Transverse colon (tissue), 4 donors: Measurements from ENCODE around the gene VTI1A. TPM values are rescaled to one million over a fixed set of nuclear protein-coding genes. Genes with fewer than 3 reads are reported as not detected.

Experiments
- DNase-seq: peaks from one replicate; pipeline ENCODE4 v3.0.0-alpha.2; 2019
- H3K27ac ChIP-seq, 4 donors: fragments of 200-600 bp; sonication (generic); 2 replicates each; pipeline ENCODE4 v1.5.1; 2016 to 2018; ENCODE audit warnings: inconsistent platforms in 4 of 4
- H3K27me3 ChIP-seq: fragments of 200-600 bp; sonication (generic); 2 replicates; pipeline ENCODE4 v1.5.1; 2017; ENCODE audit warnings: inconsistent platforms
- H3K36me3 ChIP-seq, 4 donors: fragments of 200-600 bp; sonication (generic); 2 replicates each; pipeline ENCODE4 v1.5.1; 2017 to 2019; ENCODE audit warnings: inconsistent platforms in 4 of 4
- H3K4me1 ChIP-seq, 4 donors: fragments of 200-600 bp; sonication (generic); 2 replicates each; pipeline ENCODE4 v1.5.1; 2017 to 2020; ENCODE audit warnings: inconsistent platforms in 4 of 4
- H3K4me3 ChIP-seq, 4 donors: fragments of 200-600 bp; sonication (generic); 1 replicate in 1 of 4; 2 replicates in 3 of 4; pipeline versions ENCODE4 v1.5.1 to v1.6.1; 2017 to 2019; ENCODE audit warnings: inconsistent platforms in 4 of 4
- H3K9me3 ChIP-seq, 2 donors: fragments of 200-600 bp; sonication (generic); 2 replicates each; pipeline ENCODE4 v1.5.1; 2017 to 2019; ENCODE audit warnings: inconsistent platforms in 2 of 2
- EP300 ChIP-seq: sonication (generic); formaldehyde crosslinking; IDR thresholded peaks from one replicate; pipeline ENCODE4 v1.6.1; 2017; ENCODE audit warnings: antibody characterized with exemption, low read depth
- POLR2A ChIP-seq: fragments of 450-650 bp; IDR thresholded peaks from one replicate; pipeline ENCODE4 v1.6.1; 2016; ENCODE audit warnings: antibody characterized with exemption, mild to moderate bottlenecking, moderate library complexity
- POLR2AphosphoS5 ChIP-seq, 3 donors: sonication (generic); formaldehyde crosslinking; IDR thresholded peaks; one replicate each; pipeline ENCODE4 v1.6.1; 2016; ENCODE audit warnings: antibody characterized with exemption in 3 of 3
- WGBS, 2 donors: methylation state at CpG; one replicate each; pipeline ENCODE4 v1.1.5; 2018; ENCODE audit warnings: low coverage in 1 of 2; 5-methylcytosine and 5-hydroxymethylcytosine counted together
- in situ Hi-C, 4 donors: fragments of 200-750 bp; cut with MboI; loops; one replicate each; pipeline versions ENCODE4 v1.15.0 to v1.15.1; 2017; ENCODE audit warnings: low sequenced_read_pairs in 3 of 4, low pct_ligation_motif_present in 1 of 4, low pct_unique_long_range_greater_than_20kb in 1 of 4
- intact Hi-C: fragments of 100-400 bp; cut with DNase I; formaldehyde crosslinking; loops from one replicate; pipeline ENCODE4 v1.15.1; 2023; ENCODE audit warnings: low total_unique reads
- total RNA-seq, 4 donors: library from RNA; depleted of rRNA; stranded (reverse); fragments of >200 nt; gene quantifications; one replicate each; pipeline ENCODE4 v1.1.0, GENCODE V29; 2016
- TF ChIP-seq, protein P1 (sequence below), 5 experiments: fragments of 200-600 bp in 3 of 5; fragments of 450-650 bp in 2 of 5; sonication (generic) in 3 of 5; IDR thresholded peaks; 1 replicate in 2 of 5; 2 replicates in 3 of 5; pipeline ENCODE4 v1.5.1; 2016 to 2017; ENCODE audit warnings: antibody characterized with exemption in 5 of 5, inconsistent platforms in 3 of 5, mild to moderate bottlenecking in 2 of 5, moderate library complexity in 1 of 5

VTI1A gene
- total RNA-seq, 4 donors from 2014 or later: 65.8 to 211 (median 149) TPM

DNA sequence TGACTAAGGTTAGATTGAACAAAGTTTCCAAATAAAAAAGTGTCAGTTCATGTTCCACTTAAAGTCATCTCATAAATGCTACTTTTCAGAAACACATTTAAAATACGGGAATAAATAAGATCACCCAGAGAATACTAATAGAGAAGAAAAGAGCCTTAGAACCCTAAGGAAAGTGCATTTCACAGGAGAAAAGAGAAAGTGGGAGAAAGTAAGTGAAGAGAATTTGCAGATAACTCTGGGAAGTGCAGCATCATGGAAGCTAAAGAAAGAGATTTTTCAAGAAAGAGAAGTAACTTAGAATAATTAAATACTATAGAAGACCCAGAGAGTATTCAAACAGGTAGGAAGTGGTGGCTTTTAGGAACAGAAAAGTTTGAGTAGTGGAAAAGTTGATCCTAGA lies 132.6 kb downstream of the VTI1A start:
- WGBS, 2 donors: 100% methylated on average over 1 of the region's 1 CpG
- intact Hi-C loops: no loop called here
- in situ Hi-C loops: no loop called here
- H3K36me3 ChIP-seq: no peaks in the 10 kb centered on the region
- no peaks in the 10 kb centered on the region for H3K27me3 ChIP-seq
- no peaks in the 10 kb centered on the region for H3K9me3 ChIP-seq
- H3K27ac ChIP-seq: no peak overlapping the region
- no peak overlapping the region for H3K4me3 ChIP-seq
- TF ChIP-seq EP300 (no peak), POLR2A (no peak), POLR2AphosphoS5 (IDR thresholded peaks at IDR 0.05) (no peak)
- TF ChIP-seq, protein P1, sequence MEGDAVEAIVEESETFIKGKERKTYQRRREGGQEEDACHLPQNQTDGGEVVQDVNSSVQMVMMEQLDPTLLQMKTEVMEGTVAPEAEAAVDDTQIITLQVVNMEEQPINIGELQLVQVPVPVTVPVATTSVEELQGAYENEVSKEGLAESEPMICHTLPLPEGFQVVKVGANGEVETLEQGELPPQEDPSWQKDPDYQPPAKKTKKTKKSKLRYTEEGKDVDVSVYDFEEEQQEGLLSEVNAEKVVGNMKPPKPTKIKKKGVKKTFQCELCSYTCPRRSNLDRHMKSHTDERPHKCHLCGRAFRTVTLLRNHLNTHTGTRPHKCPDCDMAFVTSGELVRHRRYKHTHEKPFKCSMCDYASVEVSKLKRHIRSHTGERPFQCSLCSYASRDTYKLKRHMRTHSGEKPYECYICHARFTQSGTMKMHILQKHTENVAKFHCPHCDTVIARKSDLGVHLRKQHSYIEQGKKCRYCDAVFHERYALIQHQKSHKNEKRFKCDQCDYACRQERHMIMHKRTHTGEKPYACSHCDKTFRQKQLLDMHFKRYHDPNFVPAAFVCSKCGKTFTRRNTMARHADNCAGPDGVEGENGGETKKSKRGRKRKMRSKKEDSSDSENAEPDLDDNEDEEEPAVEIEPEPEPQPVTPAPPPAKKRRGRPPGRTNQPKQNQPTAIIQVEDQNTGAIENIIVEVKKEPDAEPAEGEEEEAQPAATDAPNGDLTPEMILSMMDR (IDR thresholded peaks at IDR 0.05): no peak
- no peaks in the 10 kb centered on the region for H3K4me1 ChIP-seq
- DNase-seq: no peak

- TF ChIP-seq POLR2A (no peak), POLR2AphosphoS5 (IDR thresholded peaks at IDR 0.05) (no peak), EP300 (no peak)
- TF ChIP-seq, protein P1 (IDR thresholded peaks at IDR 0.05): no peak
- H3K27me3 ChIP-seq: no peaks in the 10 kb centered on the region
- no peak overlapping the region for H3K27ac ChIP-seq
- H3K9me3 ChIP-seq: no peaks in the 10 kb centered on the region
- intact Hi-C loops (no loop called here), in situ Hi-C loops (no loop called here)
- H3K36me3 ChIP-seq: no peaks in the 10 kb centered on the region
- peaks cover 0 to 3% (median 0%) of the 10 kb centered on the region in 4 donors for H3K4me1 ChIP-seq
- 100% methylated on average over 2 of the region's 2 CpGs for WGBS, 2 donors
- no peak for DNase-seq
- no peak overlapping the region for H3K4me3 ChIP-seq
Measured at GRCh38 chr10:112580267-112580666, 133.3 kb downstream of the VTI1A start.

DNA sequence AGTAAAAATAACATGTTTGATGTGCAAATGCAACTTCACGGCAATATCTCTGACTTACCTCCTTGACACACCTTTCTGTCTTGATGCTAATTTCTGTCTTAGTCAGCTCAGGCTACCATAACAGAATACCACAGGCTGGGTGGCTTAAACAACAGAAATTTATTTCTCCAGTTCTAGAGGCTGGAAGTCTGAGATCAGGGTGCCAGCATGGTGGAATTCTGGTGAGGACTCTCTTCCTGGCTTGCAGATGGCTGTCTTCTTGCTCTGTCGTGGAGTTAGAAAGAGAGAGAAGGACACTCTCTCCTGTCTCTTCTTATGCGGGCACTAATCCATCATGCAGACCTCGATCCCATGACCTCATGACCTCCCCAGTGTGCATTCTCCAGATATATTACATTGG lies 134.9 kb downstream of the VTI1A start:
- in situ Hi-C loops: no loop called here
- peaks cover 0 to 11% (median 3%) of the 10 kb centered on the region in 4 donors for H3K4me1 ChIP-seq
- intact Hi-C loops: no loop called here
- no peaks in the 10 kb centered on the region for H3K9me3 ChIP-seq
- H3K27me3 ChIP-seq: no peaks in the 10 kb centered on the region
- DNase-seq: no peak
- WGBS, 2 donors: 90 to 93% methylated on average over 4 of the region's 4 CpGs
- H3K36me3 ChIP-seq: no peaks in the 10 kb centered on the region
- TF ChIP-seq POLR2AphosphoS5 (IDR thresholded peaks at IDR 0.05): no peak
- TF ChIP-seq EP300: no peak
- no peak for TF ChIP-seq POLR2A
- TF ChIP-seq, protein P1 (IDR thresholded peaks at IDR 0.05): no peak
- no peak overlapping the region for H3K4me3 ChIP-seq
- no peak overlapping the region for H3K27ac ChIP-seq

DNA sequence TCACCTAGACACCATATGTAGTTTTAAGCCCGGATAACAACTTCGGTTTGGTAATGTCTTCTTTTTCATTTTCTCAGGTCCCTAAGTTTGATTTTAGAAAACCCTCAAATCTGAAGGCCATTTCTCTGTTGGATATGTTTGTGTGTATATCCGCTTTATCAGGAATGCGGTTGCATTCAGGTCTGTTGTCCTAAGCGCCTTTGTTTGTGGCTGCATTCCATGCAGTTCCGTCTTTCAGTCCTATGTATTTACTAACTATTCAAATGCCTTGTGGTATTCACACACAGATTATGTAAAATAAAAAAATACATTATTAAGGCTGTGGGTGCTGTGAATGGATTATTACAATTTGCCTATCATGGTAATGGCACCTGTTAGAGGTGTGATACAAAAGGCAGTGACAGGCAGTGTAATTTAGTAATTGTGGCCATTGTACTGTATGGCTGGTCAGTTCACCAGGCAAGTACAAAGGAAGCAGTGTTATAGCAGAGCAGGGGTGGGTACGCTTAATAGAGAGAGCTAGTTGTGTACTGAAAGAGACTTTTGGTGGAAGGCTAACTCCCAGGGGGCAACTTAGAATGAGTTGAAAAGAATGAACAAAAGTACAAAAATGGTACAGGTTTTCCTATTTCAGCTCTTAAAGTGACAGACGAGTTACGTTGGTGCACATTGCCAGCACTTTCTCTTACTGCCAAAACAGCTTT lies 136.4 kb downstream of the VTI1A start:
- DNase-seq: no peak
- TF ChIP-seq POLR2A (no peak), EP300 (no peak), POLR2AphosphoS5 (IDR thresholded peaks at IDR 0.05) (no peak)
- TF ChIP-seq, protein P1 (IDR thresholded peaks at IDR 0.05): no peak
- in situ Hi-C loops: no loop called here
- WGBS, 2 donors: 93 to 94% methylated on average over 9 of the region's 9 CpGs
- H3K27ac ChIP-seq: no peak overlapping the region
- no peaks in the 10 kb centered on the region for H3K27me3 ChIP-seq
- intact Hi-C loops: no loop called here
- H3K4me3 ChIP-seq: no peak overlapping the region
- no peaks in the 10 kb centered on the region for H3K36me3 ChIP-seq
- H3K4me1 ChIP-seq: peaks cover 0 to 11% (median 3%) of the 10 kb centered on the region in 4 donors
- H3K9me3 ChIP-seq: no peaks in the 10 kb centered on the region
